Peyer's patch (tissue), 4 donors: ENCODE data around the gene KRT35. TPM values are rescaled to one million over a fixed set of nuclear protein-coding genes. Genes with fewer than 3 reads are reported as not detected.

Source experiments
- DNase-seq, 3 donors: peaks; one replicate each; pipeline ENCODE4 v3.0.0-alpha.2; 2017 to 2019
- H3K27ac ChIP-seq, 4 donors: fragments of 200-600 bp; sonication (generic); one replicate each; pipeline ENCODE4 v1.5.1; 2016 to 2019
- H3K27me3 ChIP-seq, 2 donors: fragments of 200-600 bp; sonication (generic); one replicate each; pipeline ENCODE4 v1.5.1; 2019
- H3K36me3 ChIP-seq, 3 donors: fragments of 200-600 bp; sonication (generic); one replicate each; pipeline ENCODE4 v1.5.1; 2016 to 2019
- H3K4me1 ChIP-seq, 4 donors: fragments of 200-600 bp; sonication (generic); one replicate each; pipeline ENCODE4 v1.5.1; 2016 to 2019
- H3K4me3 ChIP-seq, 4 donors: fragments of 200-600 bp; sonication (generic); 1 replicate in 3 of 4; 2 replicates in 1 of 4; pipeline ENCODE4 v1.5.1; 2016 to 2019; ENCODE audit warnings: mild to moderate bottlenecking in 1 of 4
- H3K9me3 ChIP-seq, 4 donors: fragments of 200-600 bp; sonication (generic); one replicate each; pipeline ENCODE4 v1.5.1; 2016 to 2019; ENCODE audit warnings: mild to moderate bottlenecking in 1 of 4
- CTCF ChIP-seq, 6 experiments: fragments of 450-650 bp in 4 of 6; fragments of 200-600 bp in 2 of 6; sonication (generic) in 1 of 6; IDR thresholded peaks; one replicate each; pipeline ENCODE4 v1.5.1; 2017 to 2019; ENCODE audit warnings: antibody characterized with exemption in 6 of 6, mild to moderate bottlenecking in 3 of 6, moderate library complexity in 1 of 6
- POLR2A ChIP-seq, 2 donors: fragments of 450-650 bp; IDR thresholded peaks; one replicate each; pipeline ENCODE4 v1.5.1; 2017; ENCODE audit warnings: antibody characterized with exemption in 2 of 2, mild to moderate bottlenecking in 2 of 2, moderate library complexity in 2 of 2
- total RNA-seq, 4 donors: library from RNA; depleted of rRNA; stranded (reverse); fragments of >200 nt; gene quantifications; one replicate each; pipeline ENCODE4 v1.1.0, GENCODE V29; 2016

The KRT35 gene
- total RNA-seq, 4 donors from 2014 or later: not detected

- Histone ChIP-seq H3K27me3 (no peaks in the 10 kb centered on the region), H3K4me3 (no peak overlapping the region), H3K4me1 (no peaks in the 10 kb centered on the region), H3K27ac (no peak overlapping the region), H3K36me3 (no peaks in the 10 kb centered on the region), H3K9me3 (no peaks in the 10 kb centered on the region)
- no peak for DNase-seq
- TF ChIP-seq CTCF (IDR thresholded peaks at IDR 0.05): no peak
- no peak for TF ChIP-seq POLR2A (IDR thresholded peaks at IDR 0.05)
These were observed 2.7 kb downstream of the KRT35 start for GRCh38 chr17:41478237-41478636.

GRCh38 chr17:41476866-41477815 lies 3.8 kb downstream of the KRT35 start:
- no peaks in the 10 kb centered on the region for H3K9me3 ChIP-seq
- no peak for DNase-seq
- H3K27me3 ChIP-seq: no peaks in the 10 kb centered on the region
- TF ChIP-seq POLR2A (IDR thresholded peaks at IDR 0.05): no peak
- TF ChIP-seq CTCF (IDR thresholded peaks at IDR 0.05): no peak
- no peaks in the 10 kb centered on the region for H3K36me3 ChIP-seq
- H3K4me3 ChIP-seq: no peak overlapping the region
- no peak overlapping the region for H3K27ac ChIP-seq
- H3K4me1 ChIP-seq: no peaks in the 10 kb centered on the region

- H3K36me3 ChIP-seq: no peaks in the 10 kb centered on the region
- H3K27ac ChIP-seq: no peak overlapping the region
- H3K4me1 ChIP-seq: no peaks in the 10 kb centered on the region
- no peaks in the 10 kb centered on the region for H3K27me3 ChIP-seq
- TF ChIP-seq CTCF (IDR thresholded peaks at IDR 0.05) (no peak), POLR2A (IDR thresholded peaks at IDR 0.05) (no peak)
- H3K4me3 ChIP-seq: no peak overlapping the region
- no peaks in the 10 kb centered on the region for H3K9me3 ChIP-seq
- DNase-seq: no peak
These were observed 5.5 kb downstream of the KRT35 start for GRCh38 chr17:41475421-41475820.

DNA sequence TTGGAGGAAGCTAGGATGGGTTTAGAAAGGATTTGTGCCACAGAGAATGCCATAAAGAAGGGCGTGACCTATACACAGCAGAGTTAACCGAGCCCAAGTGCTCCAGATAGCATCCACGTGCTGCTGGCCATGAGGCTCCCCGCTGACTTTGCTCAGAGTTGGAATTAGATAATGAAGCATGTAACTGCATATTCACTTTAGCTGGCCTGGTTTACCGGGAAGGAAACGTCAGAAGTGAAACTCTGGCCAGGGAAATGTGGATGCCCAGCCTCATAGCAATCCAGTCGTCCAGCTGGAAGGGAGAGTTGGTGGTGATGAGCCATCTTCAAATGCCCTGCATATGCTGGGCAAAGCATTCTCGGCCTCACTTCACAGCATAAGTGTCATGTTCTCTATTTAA lies 6.1 kb downstream of the KRT35 start:
- TF ChIP-seq CTCF (IDR thresholded peaks at IDR 0.05): no peak
- no peak for TF ChIP-seq POLR2A (IDR thresholded peaks at IDR 0.05)
- Histone ChIP-seq H3K27me3 (no peaks in the 10 kb centered on the region), H3K9me3 (no peaks in the 10 kb centered on the region), H3K27ac (no peak overlapping the region), H3K4me1 (no peaks in the 10 kb centered on the region), H3K36me3 (no peaks in the 10 kb centered on the region), H3K4me3 (no peak overlapping the region)
- no peak for DNase-seq

DNA sequence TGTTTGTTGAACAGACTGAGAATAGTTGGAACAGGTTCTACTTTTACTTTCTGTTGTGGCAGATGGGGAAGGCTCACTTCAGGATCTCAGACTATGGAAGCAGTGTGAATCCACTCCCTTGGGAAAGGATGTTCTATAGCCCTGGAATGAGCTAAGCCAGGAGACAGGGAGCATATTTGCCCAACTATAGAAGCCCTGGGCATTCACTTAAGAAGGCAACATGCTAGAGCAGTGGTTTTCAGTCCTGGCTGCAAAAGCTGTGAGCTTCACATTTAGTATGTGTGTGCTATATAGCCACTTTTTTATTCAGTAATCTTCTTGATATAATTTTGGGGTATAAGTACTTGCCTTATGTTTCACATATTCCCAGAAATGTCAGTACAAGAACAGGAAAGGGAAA lies 12.6 kb downstream of the KRT35 start:
- H3K9me3 ChIP-seq: no peaks in the 10 kb centered on the region
- no peak overlapping the region for H3K27ac ChIP-seq
- no peak for TF ChIP-seq POLR2A (IDR thresholded peaks at IDR 0.05)
- TF ChIP-seq CTCF (IDR thresholded peaks at IDR 0.05): no peak
- no peaks in the 10 kb centered on the region for H3K36me3 ChIP-seq
- no peaks in the 10 kb centered on the region for H3K4me1 ChIP-seq
- DNase-seq: no peak
- no peaks in the 10 kb centered on the region for H3K27me3 ChIP-seq
- no peak overlapping the region for H3K4me3 ChIP-seq
